GM20000 (cell line): ENCODE data around the gene GJA4.
"Not testable (repeated sequence)": the region's sequence is repeated elsewhere in the genome, so short reads cannot be mapped to it uniquely, and the experiment has no call there.

Experiments used
- DNase-seq: peaks from one replicate; pipeline ENCODE4 v3.0.0; 2012; ENCODE audit warnings: low spot score
- CTCF ChIP-seq: IDR thresholded peaks from 2 replicates; pipeline ENCODE4 v1.5.1; 2012; ENCODE audit warnings: mild to moderate bottlenecking, control low read depth; ENCODE audit errors: extremely low read depth, missing control alignments

The GJA4 gene

GRCh38 chr1:34770891-34771504 is 21.8 kb upstream of the GJA4 start:
- TF ChIP-seq CTCF, result no peak
- no peak for DNase-seq

- DNase-seq, result no peak
- no peak for TF ChIP-seq CTCF
These were observed 21.0 kb upstream of the GJA4 start for GRCh38 chr1:34771573-34772371.

GRCh38 chr1:34773114-34773513 is 19.7 kb upstream of the GJA4 start:
- not testable (repeated sequence) for DNase-seq

GRCh38 chr1:34774957-34775356 is 17.8 kb upstream of the GJA4 start:
- DNase-seq, result no peak

GRCh38 chr1:34776911-34777310 is 15.9 kb upstream of the GJA4 start:
- DNase-seq, result no peak
- TF ChIP-seq CTCF, result no peak

More at GRCh38 chr1:34774957-34775356, 17.8 kb upstream of the GJA4 start:
- no peak for TF ChIP-seq CTCF

GRCh38 chr1:34777519-34778321 is 15.1 kb upstream of the GJA4 start:
- TF ChIP-seq CTCF, result no peak
- DNase-seq, result no peak

- no peak for TF ChIP-seq CTCF
- DNase-seq, result no peak
These were observed 14.4 kb upstream of the GJA4 start for GRCh38 chr1:34778381-34778780.
